ES-I3 (cell line): ENCODE measurements around the gene VPS39.

Experiments
- H3K36me3 ChIP-seq: 2 replicates; pipeline ENCODE4 v1.6.1; 2013; ENCODE audit warnings: mild to moderate bottlenecking, low read length, control low read depth, moderate library complexity; ENCODE audit not compliant: insufficient read depth
- H3K4me1 ChIP-seq: 2 replicates; pipeline ENCODE4 v1.6.1; 2013; ENCODE audit warnings: mild to moderate bottlenecking, control low read depth, low read length; ENCODE audit not compliant: insufficient read depth
- H3K9ac ChIP-seq: 2 replicates; pipeline ENCODE4 v1.6.1; 2013; ENCODE audit warnings: low read depth, mild to moderate bottlenecking, low read length, moderate library complexity
- H3K9me3 ChIP-seq: 2 replicates; pipeline ENCODE4 v1.6.1; 2013; ENCODE audit warnings: mild to moderate bottlenecking, low read length, moderate library complexity; ENCODE audit not compliant: control insufficient read depth, insufficient read depth

VPS39 gene

GRCh38 chr15:42150219-42150970, 57.7 kb downstream of the VPS39 start:
- no peaks in the 10 kb centered on the region for H3K9me3 ChIP-seq
- no peaks in the 10 kb centered on the region for H3K36me3 ChIP-seq
- H3K4me1 ChIP-seq, result no peaks in the 10 kb centered on the region; the same call in 1 of the 2 replicates
- H3K9ac ChIP-seq, result no peak overlapping the region

- Histone ChIP-seq H3K9me3 (no peaks in the 10 kb centered on the region), H3K36me3 (no peaks in the 10 kb centered on the region), H3K4me1 (no peaks in the 10 kb centered on the region; the same call in 1 of the 2 replicates), H3K9ac (no peak overlapping the region)
Measured at GRCh38 chr15:42149493-42150218, 58.4 kb downstream of the VPS39 start.

GRCh38 chr15:42148808-42149492, 59.2 kb downstream of the VPS39 start:
- Histone ChIP-seq H3K36me3 (no peaks in the 10 kb centered on the region), H3K9me3 (no peaks in the 10 kb centered on the region), H3K9ac (no peak overlapping the region), H3K4me1 (no peaks in the 10 kb centered on the region; the same call in 1 of the 2 replicates)

DNA sequence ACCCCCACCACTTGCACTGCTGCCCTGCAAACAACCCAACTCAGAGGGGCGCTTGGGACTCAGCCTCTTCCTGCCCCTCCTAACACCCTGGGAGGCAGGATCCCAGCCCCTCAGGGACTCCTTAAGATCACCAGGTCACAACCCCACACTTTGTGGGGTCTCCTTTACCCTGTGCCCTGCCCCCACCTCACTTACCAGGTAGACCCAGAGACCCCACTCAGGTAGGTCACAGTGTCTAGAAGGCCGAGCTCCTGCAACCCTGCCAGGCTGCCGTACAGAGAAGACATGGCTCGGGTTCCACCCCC, 60.7 kb downstream of the VPS39 start:
- Histone ChIP-seq H3K36me3 (no peaks in the 10 kb centered on the region), H3K9ac (no peak overlapping the region), H3K9me3 (no peaks in the 10 kb centered on the region), H3K4me1 (no peaks in the 10 kb centered on the region; the same call in 1 of the 2 replicates)

DNA sequence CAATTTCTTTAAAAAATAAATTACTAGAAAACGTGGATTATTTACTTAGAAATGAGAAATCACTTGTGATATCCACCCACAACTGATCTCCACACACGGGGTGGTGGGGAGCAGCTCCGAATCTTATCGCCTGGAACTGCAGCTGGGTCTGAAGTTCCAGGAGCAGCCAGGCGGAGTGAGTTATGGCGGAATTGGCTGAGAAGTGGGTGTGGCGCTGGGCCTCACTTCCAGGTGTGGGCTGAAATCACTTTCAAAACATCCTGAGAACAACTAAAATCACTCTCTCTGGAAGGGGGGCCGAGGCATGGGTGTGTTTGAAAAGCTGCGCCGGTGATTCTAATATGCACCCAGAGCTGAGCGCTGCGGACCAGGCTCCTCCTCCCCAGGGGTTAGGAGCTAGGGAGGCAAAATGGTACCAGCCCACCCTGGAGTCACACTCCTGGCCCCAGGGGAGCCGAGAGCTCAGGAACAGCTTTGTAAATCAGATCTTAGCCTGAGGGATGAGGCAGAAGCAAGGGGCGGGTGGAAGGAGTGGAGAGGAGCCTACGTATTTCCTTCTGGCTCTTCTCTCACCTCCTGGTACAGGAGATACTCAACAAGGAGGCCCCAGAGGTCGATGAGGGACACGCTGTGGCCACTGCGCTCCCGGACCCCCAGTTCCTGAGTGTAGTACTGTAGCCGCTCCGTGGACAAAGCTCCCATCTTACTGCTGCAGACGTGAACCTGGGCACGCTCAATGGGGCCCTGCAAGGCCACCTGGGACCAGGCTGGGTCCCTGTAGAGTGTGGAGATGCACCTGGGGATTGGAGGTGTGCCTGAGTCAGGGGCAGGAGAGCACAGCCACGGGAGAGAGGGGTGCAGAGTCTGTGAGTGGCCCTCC, 61.3 kb downstream of the VPS39 start:
- no peaks in the 10 kb centered on the region for H3K36me3 ChIP-seq
- no peak overlapping the region for H3K9ac ChIP-seq
- no peaks in the 10 kb centered on the region for H3K9me3 ChIP-seq
- H3K4me1 ChIP-seq, result no peaks in the 10 kb centered on the region; the same call in 1 of the 2 replicates

- Histone ChIP-seq H3K9me3 (no peaks in the 10 kb centered on the region), H3K4me1 (no peaks in the 10 kb centered on the region; the same call in 1 of the 2 replicates), H3K9ac (no peak overlapping the region), H3K36me3 (no peaks in the 10 kb centered on the region)
Measured at GRCh38 chr15:42145546-42146455, 62.3 kb downstream of the VPS39 start.

DNA sequence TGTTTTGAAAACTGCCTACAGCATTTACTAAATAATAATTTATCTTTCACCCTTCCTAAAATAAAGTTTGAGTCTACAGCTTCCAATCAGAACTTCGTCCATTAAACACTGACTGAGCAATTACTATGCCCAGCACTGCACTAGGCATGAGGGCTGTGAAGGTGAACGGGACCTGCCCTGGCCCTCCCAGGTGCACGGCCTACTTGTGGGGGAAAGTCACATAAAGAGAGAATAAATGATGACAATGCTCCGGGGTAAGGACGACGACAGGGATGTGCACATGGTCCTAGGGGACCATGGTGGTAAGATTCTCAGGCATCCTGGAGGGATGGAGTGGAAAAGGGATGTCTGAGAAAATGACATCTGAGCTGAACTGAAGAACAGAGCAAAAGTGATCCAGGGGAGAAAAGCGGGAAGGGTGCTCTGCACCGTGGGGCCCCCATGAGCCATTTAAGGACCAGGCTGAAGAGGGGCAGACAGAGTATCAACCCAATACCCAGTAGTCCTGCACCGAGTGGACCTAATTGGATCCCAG, 63.2 kb downstream of the VPS39 start:
- Histone ChIP-seq H3K9me3 (no peaks in the 10 kb centered on the region), H3K4me1 (no peaks in the 10 kb centered on the region; the same call in 1 of the 2 replicates), H3K9ac (no peak overlapping the region), H3K36me3 (no peaks in the 10 kb centered on the region)

DNA sequence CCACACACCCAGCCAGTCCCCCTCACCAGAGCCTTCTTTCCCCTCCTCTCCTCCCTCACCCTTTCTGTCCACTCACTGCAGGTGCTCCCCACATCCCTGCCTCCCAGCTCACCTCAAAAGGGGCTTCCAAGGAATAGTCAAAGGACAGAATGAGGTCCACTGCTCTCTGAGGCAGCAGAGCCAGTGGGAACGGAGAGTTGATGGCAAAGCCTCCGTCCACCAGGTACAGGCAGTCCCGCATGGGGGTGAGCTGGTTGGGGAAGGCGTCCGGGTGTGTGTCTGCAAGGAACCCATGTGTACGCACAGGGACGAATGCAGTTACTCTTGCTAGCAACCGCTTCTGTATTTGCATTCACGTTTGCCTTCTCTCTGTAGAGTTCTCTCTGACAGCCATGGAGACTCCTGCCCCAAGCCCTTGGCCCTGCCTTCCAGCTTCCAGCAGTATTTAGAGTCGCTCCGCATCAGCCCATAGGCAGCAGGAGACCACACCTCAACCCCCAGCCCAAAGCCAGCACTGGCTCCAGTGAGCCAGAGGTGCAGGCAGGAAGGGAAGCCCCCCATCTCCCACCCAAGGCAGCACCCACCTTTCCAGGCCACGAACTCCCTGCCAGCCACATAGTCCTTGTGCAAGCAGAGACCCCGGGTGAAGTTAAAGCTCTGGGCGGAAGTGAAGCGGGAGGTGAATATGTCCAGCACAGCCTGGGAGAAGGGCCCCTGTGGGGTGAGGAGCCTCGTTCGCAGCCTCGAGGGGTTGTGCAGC, 64.1 kb downstream of the VPS39 start:
- Histone ChIP-seq H3K4me1 (no peaks in the 10 kb centered on the region; the same call in 1 of the 2 replicates), H3K9ac (no peak overlapping the region)

DNA sequence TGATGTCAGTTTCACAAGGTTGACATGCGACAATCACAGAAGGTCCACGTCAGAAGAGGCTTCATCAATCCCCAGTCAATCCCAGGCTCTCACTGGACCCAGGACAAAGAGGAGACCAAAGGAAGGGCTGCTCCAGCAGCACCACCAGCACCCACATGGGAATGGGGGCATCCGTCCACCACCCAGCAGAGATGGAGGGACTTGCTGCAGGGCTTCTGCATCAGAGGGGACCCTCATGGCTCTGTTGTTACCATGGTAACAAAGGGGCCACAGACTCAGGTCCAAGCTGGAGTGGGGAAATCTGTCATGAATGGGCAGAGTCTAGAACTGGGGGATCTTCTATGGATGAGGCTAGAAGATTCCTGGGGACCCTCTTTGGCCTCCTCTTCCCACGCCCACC, 64.7 kb downstream of the VPS39 start:
- Histone ChIP-seq H3K4me1 (no peaks in the 10 kb centered on the region; the same call in 1 of the 2 replicates), H3K9me3 (no peaks in the 10 kb centered on the region), H3K36me3 (no peaks in the 10 kb centered on the region), H3K9ac (no peak overlapping the region)

More for the DNA sequence above, 64.1 kb downstream of the VPS39 start:
- H3K36me3 ChIP-seq, result no peaks in the 10 kb centered on the region
- H3K9me3 ChIP-seq, result no peaks in the 10 kb centered on the region

GRCh38 chr15:42141795-42142667, 66.1 kb downstream of the VPS39 start:
- no peaks in the 10 kb centered on the region; the same call in 1 of the 2 replicates for H3K4me1 ChIP-seq
- H3K9ac ChIP-seq, result no peak overlapping the region
- H3K9me3 ChIP-seq, result no peaks in the 10 kb centered on the region
- no peaks in the 10 kb centered on the region for H3K36me3 ChIP-seq

- no peak overlapping the region for H3K9ac ChIP-seq
- no peaks in the 10 kb centered on the region; the same call in 1 of the 2 replicates for H3K4me1 ChIP-seq
- no peaks in the 10 kb centered on the region for H3K9me3 ChIP-seq
- H3K36me3 ChIP-seq, result no peaks in the 10 kb centered on the region
Measured at GRCh38 chr15:42141246-42141645, 66.9 kb downstream of the VPS39 start.
